ENCODE results near the gene GORAB. TPM values are rescaled to one million over a fixed set of nuclear protein-coding genes. Genes with fewer than 3 reads are reported as not detected.
A peak's percentile ranks its signal among the peaks of the same experiment; 100 is the strongest.

GORAB gene
- total and polyA plus RNA-seq, 10 of the 15 experiments (the other 5 are each of a cell fraction or from before 2014, with no cell fraction given): 5.5 to 38.6 (median 10.3) TPM

DNA sequence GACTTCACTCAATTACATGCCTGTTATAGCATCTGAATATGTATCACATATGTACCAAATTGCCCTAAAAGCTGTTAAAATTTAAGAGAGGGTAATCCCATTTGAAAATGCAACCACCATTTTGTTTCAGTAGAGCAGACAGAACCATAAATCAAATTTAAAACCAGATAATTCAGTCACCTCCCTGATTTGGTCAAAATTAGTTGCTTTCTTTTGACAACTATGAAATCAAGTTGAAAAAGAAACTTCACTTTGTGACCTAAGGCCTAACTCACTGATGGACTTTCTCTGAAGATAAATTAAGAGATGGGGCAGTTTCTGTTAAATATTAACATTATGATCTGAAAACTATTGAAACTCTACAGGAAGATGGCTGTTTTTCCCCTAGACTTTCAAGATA is 6.7 kb downstream of the GORAB start:
- Histone ChIP-seq H3K4me3 (no peak overlapping the region), H4K20me1 (ENCODE audit: control insufficient read depth, insufficient read depth) (no peaks in the 10 kb centered on the region), H3K36me3 (ENCODE audit: control insufficient read depth in 2 of 2, insufficient read depth in 2 of 2, low read length in 1 of 2) (peaks cover 3 to 4% of the 10 kb centered on the region in 2 experiments), H3K4me1 (ENCODE audit: control insufficient read depth, insufficient read depth, low read length) (no peaks in the 10 kb centered on the region), H2AFZ (ENCODE audit: control insufficient read depth, low read depth, low read length) (no peak overlapping the region), H3K9ac (ENCODE audit: control insufficient read depth, insufficient read depth, low read length) (no peak overlapping the region), H3K4me2 (ENCODE audit: control insufficient read depth, insufficient read depth) (no peak overlapping the region), H3K27me3 (replicated peaks in 1 of 2; ENCODE audit: control insufficient read depth in 2 of 2, insufficient read depth in 2 of 2, low read length in 1 of 2) (no peaks in the 10 kb centered on the region), H3K27ac (ENCODE audit: control insufficient read depth, insufficient read depth) (no peak overlapping the region), H3K79me2 (ENCODE audit: control insufficient read depth, insufficient read depth, low read length) (peaks cover 24% of the 10 kb centered on the region), H3K9me3 (replicated peaks; ENCODE audit: control insufficient read depth, insufficient read depth, low read length) (no peaks in the 10 kb centered on the region)
- ChIA-PET POLR2A (interaction anchor here (0.6 to 4.5 kb wide), 5 partner anchors 13 to 128 kb away, joined by 3 to 50 read pairs (median 3); no protein-coding TSS in a partner anchor), CTCF (interaction anchor here (1.1 to 1.3 kb wide), 2 partner anchors 119 to 151 kb away, joined by 3 read pairs; no protein-coding TSS in a partner anchor), SMC1A (ENCODE audit: uncharacterized antibody, unreplicated experiment) (interaction anchor here (0.8 to 9.1 kb wide), 14 partner anchors 13 to 623 kb away, joined by 3 to 112 read pairs (median 4); no protein-coding TSS in a partner anchor), RAD21 (ENCODE audit: unreplicated experiment) (interaction anchor here (1.0 to 3.5 kb wide), 11 partner anchors 25 to 470 kb away, joined by 3 to 33 read pairs (median 4); partner anchors contain the start of gene PRRX1)
- ATAC-seq (peak; percentile 67), FAIRE-seq (no peak), DNase-seq (ENCODE audit: low read depth, low spot score) (no peak)
- intact Hi-C loops (cut with micrococcal nuclease; ENCODE audit: unreplicated experiment): loop anchor here (2.0 to 10.0 kb wide), 5 partner anchors 126 to 834 kb away; partner anchors contain the start of gene PRRX1
- in situ Hi-C loops (cut with MboI): loop anchor here (10.0 kb wide), 1 partner anchor 464 kb away; the partner anchor contains the start of gene KIFAP3
- no TSS peak for BruUV-seq (replicated peaks)
- TF ChIP-seq NR2F1 (conservative IDR thresholded peaks at IDR 0.05) (peak; percentile 65), HDAC6 (IDR thresholded peaks at IDR 0.05; ENCODE audit: unreplicated experiment) (no peak), WRNIP1 (IDR thresholded peaks at IDR 0.05; ENCODE audit: borderline replicate concordance, low read depth, low read length) (no peak), POU2F2 (IDR thresholded peaks at IDR 0.05; ENCODE audit: borderline replicate concordance, low read depth, low read length) (no peak), EP300 (IDR thresholded peaks at IDR 0.05; ENCODE audit: borderline replicate concordance in 1 of 2, control insufficient read depth in 1 of 2, low read depth in 2 of 2, low read length in 2 of 2) (peak in 1 of 2 experiments; percentile 54; a peak in 1 of 4 replicates)
- TF ChIP-seq, protein P1, sequence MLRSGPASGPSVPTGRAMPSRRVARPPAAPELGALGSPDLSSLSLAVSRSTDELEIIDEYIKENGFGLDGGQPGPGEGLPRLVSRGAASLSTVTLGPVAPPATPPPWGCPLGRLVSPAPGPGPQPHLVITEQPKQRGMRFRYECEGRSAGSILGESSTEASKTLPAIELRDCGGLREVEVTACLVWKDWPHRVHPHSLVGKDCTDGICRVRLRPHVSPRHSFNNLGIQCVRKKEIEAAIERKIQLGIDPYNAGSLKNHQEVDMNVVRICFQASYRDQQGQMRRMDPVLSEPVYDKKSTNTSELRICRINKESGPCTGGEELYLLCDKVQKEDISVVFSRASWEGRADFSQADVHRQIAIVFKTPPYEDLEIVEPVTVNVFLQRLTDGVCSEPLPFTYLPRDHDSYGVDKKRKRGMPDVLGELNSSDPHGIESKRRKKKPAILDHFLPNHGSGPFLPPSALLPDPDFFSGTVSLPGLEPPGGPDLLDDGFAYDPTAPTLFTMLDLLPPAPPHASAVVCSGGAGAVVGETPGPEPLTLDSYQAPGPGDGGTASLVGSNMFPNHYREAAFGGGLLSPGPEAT (IDR thresholded peaks at IDR 0.05; ENCODE audit: low read depth): no peak
- TF ChIP-seq, protein P2, sequence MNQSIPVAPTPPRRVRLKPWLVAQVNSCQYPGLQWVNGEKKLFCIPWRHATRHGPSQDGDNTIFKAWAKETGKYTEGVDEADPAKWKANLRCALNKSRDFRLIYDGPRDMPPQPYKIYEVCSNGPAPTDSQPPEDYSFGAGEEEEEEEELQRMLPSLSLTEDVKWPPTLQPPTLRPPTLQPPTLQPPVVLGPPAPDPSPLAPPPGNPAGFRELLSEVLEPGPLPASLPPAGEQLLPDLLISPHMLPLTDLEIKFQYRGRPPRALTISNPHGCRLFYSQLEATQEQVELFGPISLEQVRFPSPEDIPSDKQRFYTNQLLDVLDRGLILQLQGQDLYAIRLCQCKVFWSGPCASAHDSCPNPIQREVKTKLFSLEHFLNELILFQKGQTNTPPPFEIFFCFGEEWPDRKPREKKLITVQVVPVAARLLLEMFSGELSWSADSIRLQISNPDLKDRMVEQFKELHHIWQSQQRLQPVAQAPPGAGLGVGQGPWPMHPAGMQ (IDR thresholded peaks at IDR 0.05; ENCODE audit: borderline replicate concordance): no peak
- TF ChIP-seq, protein P3, sequence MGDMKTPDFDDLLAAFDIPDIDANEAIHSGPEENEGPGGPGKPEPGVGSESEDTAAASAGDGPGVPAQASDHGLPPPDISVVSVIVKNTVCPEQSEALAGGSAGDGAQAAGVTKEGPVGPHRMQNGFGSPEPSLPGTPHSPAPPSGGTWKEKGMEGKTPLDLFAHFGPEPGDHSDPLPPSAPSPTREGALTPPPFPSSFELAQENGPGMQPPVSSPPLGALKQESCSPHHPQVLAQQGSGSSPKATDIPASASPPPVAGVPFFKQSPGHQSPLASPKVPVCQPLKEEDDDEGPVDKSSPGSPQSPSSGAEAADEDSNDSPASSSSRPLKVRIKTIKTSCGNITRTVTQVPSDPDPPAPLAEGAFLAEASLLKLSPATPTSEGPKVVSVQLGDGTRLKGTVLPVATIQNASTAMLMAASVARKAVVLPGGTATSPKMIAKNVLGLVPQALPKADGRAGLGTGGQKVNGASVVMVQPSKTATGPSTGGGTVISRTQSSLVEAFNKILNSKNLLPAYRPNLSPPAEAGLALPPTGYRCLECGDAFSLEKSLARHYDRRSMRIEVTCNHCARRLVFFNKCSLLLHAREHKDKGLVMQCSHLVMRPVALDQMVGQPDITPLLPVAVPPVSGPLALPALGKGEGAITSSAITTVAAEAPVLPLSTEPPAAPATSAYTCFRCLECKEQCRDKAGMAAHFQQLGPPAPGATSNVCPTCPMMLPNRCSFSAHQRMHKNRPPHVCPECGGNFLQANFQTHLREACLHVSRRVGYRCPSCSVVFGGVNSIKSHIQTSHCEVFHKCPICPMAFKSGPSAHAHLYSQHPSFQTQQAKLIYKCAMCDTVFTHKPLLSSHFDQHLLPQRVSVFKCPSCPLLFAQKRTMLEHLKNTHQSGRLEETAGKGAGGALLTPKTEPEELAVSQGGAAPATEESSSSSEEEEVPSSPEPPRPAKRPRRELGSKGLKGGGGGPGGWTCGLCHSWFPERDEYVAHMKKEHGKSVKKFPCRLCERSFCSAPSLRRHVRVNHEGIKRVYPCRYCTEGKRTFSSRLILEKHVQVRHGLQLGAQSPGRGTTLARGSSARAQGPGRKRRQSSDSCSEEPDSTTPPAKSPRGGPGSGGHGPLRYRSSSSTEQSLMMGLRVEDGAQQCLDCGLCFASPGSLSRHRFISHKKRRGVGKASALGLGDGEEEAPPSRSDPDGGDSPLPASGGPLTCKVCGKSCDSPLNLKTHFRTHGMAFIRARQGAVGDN (IDR thresholded peaks at IDR 0.05): peak; percentile 62
- TF ChIP-seq, protein P4, sequence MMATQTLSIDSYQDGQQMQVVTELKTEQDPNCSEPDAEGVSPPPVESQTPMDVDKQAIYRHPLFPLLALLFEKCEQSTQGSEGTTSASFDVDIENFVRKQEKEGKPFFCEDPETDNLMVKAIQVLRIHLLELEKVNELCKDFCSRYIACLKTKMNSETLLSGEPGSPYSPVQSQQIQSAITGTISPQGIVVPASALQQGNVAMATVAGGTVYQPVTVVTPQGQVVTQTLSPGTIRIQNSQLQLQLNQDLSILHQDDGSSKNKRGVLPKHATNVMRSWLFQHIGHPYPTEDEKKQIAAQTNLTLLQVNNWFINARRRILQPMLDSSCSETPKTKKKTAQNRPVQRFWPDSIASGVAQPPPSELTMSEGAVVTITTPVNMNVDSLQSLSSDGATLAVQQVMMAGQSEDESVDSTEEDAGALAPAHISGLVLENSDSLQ (IDR thresholded peaks at IDR 0.05): peak; percentile 79
